Panc1 (cell line): ENCODE measurements around the gene MARK2. TPM values are rescaled to one million over a fixed set of nuclear protein-coding genes. Genes with fewer than 3 reads are reported as not detected.

ENCODE experiments used
- total RNA-seq: library from RNA; stranded (reverse); gene quantifications from one replicate; pipeline ENCODE4 v1.2.1, GENCODE V29; 2021; ENCODE audit not compliant: unreplicated experiment

Gene MARK2
- total RNA-seq, 1 experiment from 2014 or later, result 41.1 TPM

Other genes starting within 250 kb of the MARK2 start
- gene PLAAT3, start 224.7 kb upstream of the MARK2 start, total RNA-seq, result 32.6 TPM
- 79.0 TPM for gene ATL3, start 167.7 kb upstream of the MARK2 start, total RNA-seq
- 145 TPM for gene RTN3, start 157.6 kb upstream of the MARK2 start, total RNA-seq
- 16.1 TPM for gene ZFTA, start 70.3 kb upstream of the MARK2 start, total RNA-seq
- 59.1 TPM for gene SPINDOC, start 25.7 kb upstream of the MARK2 start, total RNA-seq
- gene RCOR2, start 78.1 kb downstream of the MARK2 start, total RNA-seq, result 10.2 TPM
- gene NAA40, start 99.9 kb downstream of the MARK2 start, total RNA-seq, result 43.2 TPM
- gene COX8A, start 135.5 kb downstream of the MARK2 start, total RNA-seq, result 613 TPM
- 118 TPM for gene OTUB1, start 147.3 kb downstream of the MARK2 start, total RNA-seq
- gene FLRT1, start 196.8 kb downstream of the MARK2 start, total RNA-seq, result 0.51 TPM